Activated T-helper 1 cell treated with Interleukin-2 at 50 U/mL for 16 hours (primary cell): ENCODE measurements around the gene OR51M1.

ENCODE experiments used
- DNase-seq: peaks from one replicate; pipeline ENCODE4 v3.0.0-alpha.2; 2020; ENCODE audit warnings: low read depth

OR51M1 gene

GRCh38 chr11:5390210-5390609 lies 6.6 kb downstream of the OR51M1 start:
- no peak for DNase-seq

- no peak for DNase-seq
These were observed 10.5 kb downstream of the OR51M1 start for GRCh38 chr11:5394091-5394490.

GRCh38 chr11:5398936-5399335 lies 15.3 kb downstream of the OR51M1 start:
- DNase-seq: no peak

GRCh38 chr11:5405173-5405572 lies 21.6 kb downstream of the OR51M1 start:
- no peak for DNase-seq

GRCh38 chr11:5420993-5421392 lies 37.4 kb downstream of the OR51M1 start:
- DNase-seq: no peak

GRCh38 chr11:5421811-5422210 lies 38.2 kb downstream of the OR51M1 start, which contains the start of gene OR51Q1:
Gene OR51Q1, plus strand, starts transcription at chr11:5422111. Its CDS starts 90 bp downstream, at chr11:5422201.
- no peak for DNase-seq

- no peak for DNase-seq
These were observed 39.5 kb downstream of the OR51M1 start for GRCh38 chr11:5423131-5423530.

GRCh38 chr11:5441414-5441813 lies 57.8 kb downstream of the OR51M1 start, which contains the start of gene OR51I1:
Gene OR51I1, minus strand, starts transcription at chr11:5441514. Its CDS starts 0 bp downstream, at chr11:5441514.
- no peak for DNase-seq
